ENCODE results near the gene SH3RF1. TPM values are rescaled to one million over a fixed set of nuclear protein-coding genes. Genes with fewer than 3 reads are reported as not detected.

The SH3RF1 gene
- total RNA-seq, 2 donors from 2014 or later, result 37.6 to 68.8 TPM

DNA sequence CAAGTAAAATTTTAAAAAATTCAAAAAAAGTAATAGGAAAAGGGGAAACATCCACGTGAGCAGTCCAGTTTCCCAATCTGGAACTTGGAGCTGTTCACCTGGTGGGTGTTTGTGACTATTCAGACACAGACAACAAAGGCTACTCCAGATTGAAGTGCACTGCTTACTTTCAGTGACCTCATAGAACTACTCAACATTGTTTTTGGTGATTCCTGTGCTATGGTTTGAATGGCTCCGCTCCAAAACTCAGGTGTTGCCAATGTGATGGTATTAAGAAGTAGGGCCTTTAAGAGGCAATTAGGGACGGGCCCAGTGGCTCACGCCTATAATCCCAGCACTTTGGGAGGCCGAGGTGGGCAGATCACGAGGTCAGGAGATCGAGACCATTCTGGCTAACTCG lies 22.1 kb downstream of the SH3RF1 start:
- WGBS, 2 experiments (ENCODE audit: insufficient coverage in 1 of 2, insufficient read length in 1 of 2), result 95 to 98% methylated on average over 8 of the region's 8 CpGs
- H3K27ac Mint-ChIP-seq, result no peak overlapping the region
- peaks cover 6% of the 10 kb centered on the region for H3K9me3 Mint-ChIP-seq
- no peak overlapping the region for H3K4me3 Mint-ChIP-seq
- H3K4me1 Mint-ChIP-seq, result peaks cover 54% of the 10 kb centered on the region
- TF ChIP-seq, protein P1, sequence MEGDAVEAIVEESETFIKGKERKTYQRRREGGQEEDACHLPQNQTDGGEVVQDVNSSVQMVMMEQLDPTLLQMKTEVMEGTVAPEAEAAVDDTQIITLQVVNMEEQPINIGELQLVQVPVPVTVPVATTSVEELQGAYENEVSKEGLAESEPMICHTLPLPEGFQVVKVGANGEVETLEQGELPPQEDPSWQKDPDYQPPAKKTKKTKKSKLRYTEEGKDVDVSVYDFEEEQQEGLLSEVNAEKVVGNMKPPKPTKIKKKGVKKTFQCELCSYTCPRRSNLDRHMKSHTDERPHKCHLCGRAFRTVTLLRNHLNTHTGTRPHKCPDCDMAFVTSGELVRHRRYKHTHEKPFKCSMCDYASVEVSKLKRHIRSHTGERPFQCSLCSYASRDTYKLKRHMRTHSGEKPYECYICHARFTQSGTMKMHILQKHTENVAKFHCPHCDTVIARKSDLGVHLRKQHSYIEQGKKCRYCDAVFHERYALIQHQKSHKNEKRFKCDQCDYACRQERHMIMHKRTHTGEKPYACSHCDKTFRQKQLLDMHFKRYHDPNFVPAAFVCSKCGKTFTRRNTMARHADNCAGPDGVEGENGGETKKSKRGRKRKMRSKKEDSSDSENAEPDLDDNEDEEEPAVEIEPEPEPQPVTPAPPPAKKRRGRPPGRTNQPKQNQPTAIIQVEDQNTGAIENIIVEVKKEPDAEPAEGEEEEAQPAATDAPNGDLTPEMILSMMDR (conservative IDR thresholded peaks at IDR 0.05), result no peak
- H3K9ac ChIP-seq (ENCODE audit: extremely low read depth, low read length, poor library complexity, severe bottlenecking), result no peak overlapping the region
- H3K4me3 ChIP-seq (ENCODE audit: low read length), result no peak overlapping the region
- peaks cover 12% of the 10 kb centered on the region for H3K4me1 ChIP-seq (ENCODE audit: control insufficient read depth, insufficient read depth, low read length)
- DNase-seq, result no peak
- H3K27me3 Mint-ChIP-seq (ENCODE audit: insufficient read depth), result no peaks in the 10 kb centered on the region
- H3K27ac ChIP-seq (ENCODE audit: low read depth, low read length), result no peak overlapping the region
- H3K27me3 ChIP-seq (ENCODE audit: control insufficient read depth, insufficient read depth, low read length, poor library complexity, severe bottlenecking), result no peaks in the 10 kb centered on the region
- H3K36me3 ChIP-seq (ENCODE audit: control insufficient read depth, insufficient read depth, low read length), result peaks cover 22% of the 10 kb centered on the region
- peaks cover 6% of the 10 kb centered on the region for H3K9me3 ChIP-seq (ENCODE audit: control insufficient read depth, low read length)
- peaks cover 14% of the 10 kb centered on the region for H3K36me3 Mint-ChIP-seq (ENCODE audit: low read depth)

DNA sequence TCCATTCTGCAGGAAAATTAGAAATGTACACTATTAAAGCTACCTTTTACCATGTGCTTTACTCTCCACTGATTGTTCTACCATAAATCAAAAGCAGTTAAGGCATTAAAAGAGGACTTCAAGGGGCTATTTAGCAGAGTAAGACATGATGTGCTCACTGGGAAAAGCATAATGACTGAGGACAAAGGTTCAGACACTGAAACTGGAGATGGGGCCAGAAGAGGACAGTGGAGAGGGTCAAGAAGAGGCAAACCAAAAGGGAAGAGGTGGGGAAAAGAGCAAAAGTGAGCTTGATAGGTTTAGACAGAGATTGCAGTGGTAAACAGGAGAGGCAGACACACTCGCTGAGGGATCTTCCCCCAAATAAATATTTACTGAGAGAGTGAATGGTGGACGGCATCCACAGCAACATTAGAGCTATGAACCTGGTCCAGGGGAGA lies 23.8 kb downstream of the SH3RF1 start:
- no peaks in the 10 kb centered on the region for H3K27me3 ChIP-seq (ENCODE audit: control insufficient read depth, insufficient read depth, low read length, poor library complexity, severe bottlenecking)
- H3K36me3 ChIP-seq (ENCODE audit: control insufficient read depth, insufficient read depth, low read length), result peaks cover 33% of the 10 kb centered on the region
- H3K4me1 Mint-ChIP-seq, result peaks cover 40% of the 10 kb centered on the region
- H3K9me3 ChIP-seq (ENCODE audit: control insufficient read depth, low read length), result peaks cover 11% of the 10 kb centered on the region
- TF ChIP-seq, protein P1 (conservative IDR thresholded peaks at IDR 0.05), result no peak
- H3K27ac ChIP-seq (ENCODE audit: low read depth, low read length), result no peak overlapping the region
- no peak for DNase-seq
- H3K36me3 Mint-ChIP-seq (ENCODE audit: low read depth), result peaks cover 20% of the 10 kb centered on the region
- peaks cover 9% of the 10 kb centered on the region for H3K4me1 ChIP-seq (ENCODE audit: control insufficient read depth, insufficient read depth, low read length)
- H3K4me3 Mint-ChIP-seq, result no peak overlapping the region
- H3K27ac Mint-ChIP-seq, result no peak overlapping the region
- no peak overlapping the region for H3K4me3 ChIP-seq (ENCODE audit: low read length)
- H3K9me3 Mint-ChIP-seq, result peaks cover 6% of the 10 kb centered on the region
- no peak overlapping the region for H3K9ac ChIP-seq (ENCODE audit: extremely low read depth, low read length, poor library complexity, severe bottlenecking)
- H3K27me3 Mint-ChIP-seq (ENCODE audit: insufficient read depth), result no peaks in the 10 kb centered on the region
- WGBS, 2 experiments (ENCODE audit: insufficient coverage in 1 of 2, insufficient read length in 1 of 2), result 89 to 100% methylated on average over 1 to 2 of the region's 2 CpGs

DNA sequence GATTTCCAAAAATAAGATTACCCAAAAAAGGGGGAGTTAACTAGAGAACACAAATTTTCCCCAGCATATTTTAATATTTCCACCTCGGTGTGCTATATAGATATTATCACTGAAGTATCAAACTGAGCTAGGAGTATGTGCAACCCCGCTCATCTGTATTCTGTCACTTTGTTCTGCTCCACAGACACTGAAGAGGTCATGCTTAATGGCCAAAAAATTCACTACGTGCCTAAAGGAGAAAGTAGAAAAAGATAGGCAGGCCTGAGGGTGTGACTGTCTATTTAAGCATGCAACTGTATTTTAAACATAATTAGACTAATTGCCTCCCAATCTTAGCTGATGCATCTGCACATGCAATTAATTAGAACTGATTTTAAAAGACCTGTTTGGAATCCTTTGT lies 24.5 kb downstream of the SH3RF1 start:
- H3K36me3 Mint-ChIP-seq (ENCODE audit: low read depth), result peaks cover 20% of the 10 kb centered on the region
- peaks cover 6% of the 10 kb centered on the region for H3K9me3 Mint-ChIP-seq
- no peak overlapping the region for H3K4me3 Mint-ChIP-seq
- peaks cover 36% of the 10 kb centered on the region for H3K4me1 Mint-ChIP-seq
- H3K4me1 ChIP-seq (ENCODE audit: control insufficient read depth, insufficient read depth, low read length), result peaks cover 8% of the 10 kb centered on the region
- 93 to 100% methylated on average over 1 to 3 of the region's 3 CpGs for WGBS, 2 experiments (ENCODE audit: insufficient coverage in 1 of 2, insufficient read length in 1 of 2)
- no peak overlapping the region for H3K9ac ChIP-seq (ENCODE audit: extremely low read depth, low read length, poor library complexity, severe bottlenecking)
- peaks cover 11% of the 10 kb centered on the region for H3K9me3 ChIP-seq (ENCODE audit: control insufficient read depth, low read length)
- H3K36me3 ChIP-seq (ENCODE audit: control insufficient read depth, insufficient read depth, low read length), result peaks cover 38% of the 10 kb centered on the region
- no peak overlapping the region for H3K4me3 ChIP-seq (ENCODE audit: low read length)
- no peaks in the 10 kb centered on the region for H3K27me3 ChIP-seq (ENCODE audit: control insufficient read depth, insufficient read depth, low read length, poor library complexity, severe bottlenecking)
- H3K27ac Mint-ChIP-seq, result no peak overlapping the region
- DNase-seq, result no peak
- H3K27ac ChIP-seq (ENCODE audit: low read depth, low read length), result no peak overlapping the region
- H3K27me3 Mint-ChIP-seq (ENCODE audit: insufficient read depth), result no peaks in the 10 kb centered on the region
- TF ChIP-seq, protein P1 (conservative IDR thresholded peaks at IDR 0.05), result no peak

Measured in endodermal cell (in vitro differentiated cells).